Loucy (cell line): Measurements from ENCODE around the gene EIF3K.

ENCODE experiments used
- CTCF ChIP-seq: fragments of 200-600 bp; sonication (generic); conservative IDR thresholded peaks from 2 replicates; pipeline ENCODE4 v1.5.1; 2014; ENCODE audit warnings: mild to moderate bottlenecking, antibody characterized with exemption, low read length
- EZH2phosphoT487 ChIP-seq: fragments of 200-600 bp; IDR thresholded peaks from 2 replicates; pipeline ENCODE4 v1.6.1; 2018; ENCODE audit warnings: antibody characterized with exemption, mild to moderate bottlenecking, moderate library complexity, borderline replicate concordance

GRCh38 chr19:38615007-38615581 lies 3.9 kb upstream of the EIF3K start:
- TF ChIP-seq CTCF (no peak), EZH2phosphoT487 (no peak)
